ENCODE data around the gene ZNF276.

Gene ZNF276

DNA sequence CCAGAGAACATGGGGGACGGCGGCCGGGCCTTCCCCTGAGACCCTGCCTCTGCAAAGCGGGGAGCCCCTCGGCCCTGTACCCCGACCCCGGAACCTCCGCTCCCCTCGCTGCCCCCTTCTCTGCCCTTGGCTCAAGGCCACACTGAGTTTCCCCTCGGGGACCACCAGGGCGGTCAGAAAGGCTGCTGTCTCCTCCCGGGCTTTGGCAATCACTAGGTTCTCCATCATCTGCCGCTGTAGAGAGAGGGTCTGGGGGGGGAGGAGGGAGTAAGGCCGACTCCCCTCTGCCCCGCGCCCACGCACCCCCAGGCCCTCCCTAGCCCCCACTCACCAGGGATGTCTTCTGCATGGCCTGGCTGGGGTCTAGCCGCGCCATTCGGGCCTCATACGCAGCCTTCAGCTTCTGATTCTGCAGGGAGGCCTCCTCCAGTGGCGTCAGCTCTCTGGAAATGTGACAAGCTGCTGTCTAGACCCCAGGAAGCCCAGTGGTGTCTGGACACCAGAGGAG, 9.0 kb upstream of the ZNF276 start:
- no peak for DNase-seq

DNA sequence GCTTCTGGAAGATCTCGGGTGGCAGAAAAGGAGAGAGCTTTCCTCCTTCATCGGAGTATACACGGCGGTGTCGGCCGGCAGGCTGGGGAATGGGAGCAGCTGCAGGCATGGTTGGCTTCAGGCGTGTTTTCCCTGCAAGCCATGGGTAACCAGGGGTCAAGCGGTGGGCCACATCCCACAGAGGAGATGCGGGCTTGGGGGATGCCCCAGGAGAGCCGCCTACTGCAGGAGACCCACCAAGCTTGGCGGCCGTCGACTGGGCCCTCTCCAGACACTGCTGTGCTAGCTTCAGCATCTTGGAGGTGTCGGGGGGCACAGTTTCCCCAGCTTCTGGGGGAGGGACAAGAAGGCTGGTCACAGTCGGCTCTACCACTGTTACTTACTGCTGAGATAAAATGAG, 4.8 kb upstream of the ZNF276 start:
- DNase-seq, result no peak

- DNase-seq, result no peak
Measured at GRCh38 chr16:89716916-89717687, 4.2 kb upstream of the ZNF276 start.

DNA sequence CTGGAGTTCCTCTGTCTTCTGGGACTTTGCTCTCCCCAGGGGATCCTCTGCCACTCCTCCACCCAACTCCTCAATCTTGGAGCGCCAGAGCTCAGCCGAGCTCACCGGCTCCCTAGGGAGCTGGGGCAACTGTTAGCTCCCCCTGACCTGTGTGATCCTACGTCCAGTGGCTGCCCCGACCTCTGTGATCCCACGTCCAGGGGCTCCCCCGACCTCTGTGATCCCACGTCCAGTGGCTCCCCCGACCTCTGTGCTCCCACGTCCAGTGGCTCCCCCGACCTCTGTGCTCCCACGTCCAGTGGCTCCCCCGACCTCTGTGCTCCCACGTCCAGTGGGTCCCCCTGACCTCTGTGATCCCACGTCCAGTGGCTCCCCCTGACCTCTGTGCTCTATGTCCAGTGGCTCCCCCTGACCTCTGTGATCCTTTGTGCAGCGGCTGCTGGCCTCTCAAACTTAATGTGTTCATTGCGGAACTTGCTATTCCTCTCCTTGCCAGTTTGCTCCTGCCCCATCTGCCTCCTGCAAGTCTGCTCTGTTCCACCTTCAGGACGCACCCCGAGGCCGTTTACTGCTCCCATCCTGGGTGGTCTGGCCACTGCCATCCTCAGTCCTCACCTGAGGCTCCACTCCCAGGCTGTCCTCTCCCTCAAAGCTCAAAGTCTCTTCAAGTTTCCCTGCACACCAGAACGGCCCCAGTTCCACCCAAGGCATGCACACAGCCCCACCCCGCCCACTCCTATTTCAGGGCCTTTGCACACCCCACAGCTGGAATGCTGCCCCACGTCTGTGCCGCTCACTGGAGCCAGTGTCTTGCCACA, 3.4 kb upstream of the ZNF276 start:
- no peak for DNase-seq

DNA sequence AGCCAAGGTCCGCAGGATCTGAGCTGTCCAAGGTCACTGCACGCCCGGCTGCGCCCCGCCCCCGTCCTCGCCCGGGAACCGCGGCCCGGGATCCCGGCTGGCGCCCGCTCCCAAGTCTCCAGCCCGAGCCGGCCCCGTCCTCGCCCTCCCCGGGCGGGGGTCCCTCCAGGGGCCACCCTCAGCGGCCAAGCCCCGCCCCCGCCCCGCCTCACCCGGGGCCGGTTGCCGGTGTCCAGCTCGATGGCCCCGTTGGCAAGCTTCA, 855 bp upstream of the ZNF276 start:
- no peak for DNase-seq

DNA sequence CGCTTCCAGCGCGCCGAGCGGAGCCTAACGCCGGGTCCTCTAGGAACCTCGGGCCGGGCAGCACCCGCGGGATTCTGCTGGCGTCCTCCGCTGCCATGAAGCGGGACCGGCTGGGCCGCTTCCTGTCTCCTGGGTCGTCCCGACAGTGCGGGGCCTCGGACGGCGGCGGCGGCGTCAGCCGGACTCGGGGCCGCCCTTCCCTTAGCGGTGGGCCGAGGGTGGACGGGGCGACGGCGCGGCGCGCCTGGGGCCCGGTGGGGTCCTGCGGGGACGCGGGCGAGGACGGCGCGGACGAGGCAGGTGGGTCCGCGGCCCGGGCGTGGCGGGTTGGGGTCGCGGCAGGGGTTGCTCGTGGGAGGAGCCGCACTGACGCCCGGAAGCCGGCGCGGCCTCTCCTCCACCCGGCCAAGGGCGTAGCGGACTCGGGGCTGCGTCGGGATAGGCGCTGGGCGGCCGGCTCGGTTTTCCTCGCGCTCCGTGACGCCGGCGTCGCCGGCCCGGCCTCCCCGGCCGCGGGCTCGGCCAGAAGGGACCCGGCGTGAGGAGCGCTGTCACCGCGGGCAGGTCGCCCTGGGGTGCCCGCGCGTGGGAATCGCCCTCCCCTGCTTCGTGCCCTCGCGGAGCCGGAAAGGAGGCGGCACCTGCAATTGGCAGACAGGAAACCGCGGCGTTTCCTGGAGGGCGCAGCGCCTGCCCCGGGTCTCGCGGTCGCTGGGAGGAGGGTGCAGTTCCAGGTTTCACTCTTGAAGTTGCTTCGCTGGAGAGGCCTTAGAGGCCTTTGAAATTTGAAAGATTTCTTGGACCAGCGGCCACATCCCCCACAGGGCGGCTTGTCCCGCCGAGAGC, 432 bp downstream of the ZNF276 start:
- peak; percentile 77 for DNase-seq

DNA sequence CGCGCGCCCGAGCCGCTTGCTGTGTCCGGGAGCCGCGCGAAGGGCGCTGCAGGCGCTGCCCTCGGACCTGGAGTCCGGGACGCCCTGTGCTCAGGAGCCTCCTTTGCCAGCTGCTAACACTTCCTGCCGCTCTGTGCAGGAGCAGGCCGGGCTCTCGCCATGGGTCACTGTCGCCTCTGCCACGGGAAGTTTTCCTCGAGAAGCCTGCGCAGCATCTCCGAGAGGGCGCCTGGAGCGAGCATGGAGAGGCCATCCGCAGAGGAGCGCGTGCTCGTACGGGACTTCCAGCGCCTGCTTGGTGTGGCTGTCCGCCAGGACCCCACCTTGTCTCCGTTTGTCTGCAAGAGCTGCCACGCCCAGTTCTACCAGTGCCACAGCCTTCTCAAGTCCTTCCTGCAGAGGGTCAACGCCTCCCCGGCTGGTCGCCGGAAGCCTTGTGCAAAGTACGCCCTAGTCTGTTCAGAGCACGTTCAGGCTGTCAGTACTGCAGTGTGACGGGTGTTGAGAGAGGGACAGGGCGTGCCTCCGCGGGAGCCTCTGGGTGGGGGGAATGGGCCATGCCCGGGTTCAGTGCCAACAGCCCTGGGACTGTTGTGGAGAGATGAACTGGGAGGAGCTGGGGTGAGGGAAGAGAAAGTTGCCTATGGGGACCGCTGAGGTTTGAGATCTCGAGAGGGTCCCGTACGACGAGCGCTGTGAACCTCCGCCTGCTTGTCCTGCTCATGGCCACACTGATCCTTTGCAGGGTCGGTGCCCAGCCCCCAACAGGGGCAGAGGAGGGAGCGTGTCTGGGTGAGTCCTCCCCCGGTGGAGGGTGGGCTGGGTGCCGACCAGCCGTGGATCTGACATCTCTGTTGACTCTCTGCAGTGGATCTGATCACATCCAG, 1.3 kb downstream of the ZNF276 start:
- DNase-seq, result peak; percentile 47

DNA sequence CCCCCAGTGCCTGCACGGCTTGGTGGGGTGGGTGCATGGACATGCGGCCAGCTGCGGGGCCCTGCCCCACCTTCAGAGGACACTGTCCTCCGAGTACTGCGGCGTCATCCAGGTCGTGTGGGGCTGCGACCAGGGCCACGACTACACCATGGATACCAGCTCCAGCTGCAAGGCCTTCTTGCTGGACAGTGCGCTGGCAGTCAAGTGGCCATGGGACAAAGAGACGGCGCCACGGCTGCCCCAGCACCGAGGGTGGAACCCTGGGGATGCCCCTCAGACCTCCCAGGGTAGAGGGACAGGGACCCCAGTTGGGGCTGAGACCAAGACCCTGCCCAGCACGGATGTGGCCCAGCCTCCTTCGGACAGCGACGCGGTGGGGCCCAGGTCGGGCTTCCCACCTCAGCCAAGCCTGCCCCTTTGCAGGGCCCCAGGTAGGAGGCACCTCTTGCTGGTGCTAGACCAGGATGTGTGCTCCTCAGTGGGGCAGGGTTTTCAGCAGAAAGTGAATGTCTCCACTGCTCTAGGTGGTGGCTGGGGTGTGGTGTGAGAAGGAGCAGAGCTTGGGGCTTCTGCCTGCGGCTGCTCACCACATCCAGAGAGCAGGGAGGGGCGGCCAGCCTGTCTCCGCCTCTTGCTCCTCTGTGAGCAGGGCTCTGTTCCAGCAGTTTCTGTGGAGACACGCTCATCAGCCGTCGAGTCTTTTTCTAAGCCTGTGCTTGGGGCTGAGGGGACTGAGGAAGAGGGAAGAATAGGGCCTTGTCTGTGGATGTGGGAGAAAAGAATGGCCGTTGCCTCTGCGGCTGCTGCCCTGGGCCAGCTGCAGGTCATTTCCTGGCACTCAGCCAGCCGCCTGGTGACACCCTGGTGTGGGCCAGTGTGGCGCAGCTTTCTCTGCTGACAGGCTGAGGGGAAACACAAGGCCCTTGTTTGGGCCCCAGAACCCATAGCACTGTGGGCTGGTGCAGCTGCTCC, 2.2 kb downstream of the ZNF276 start:
- peak; percentile 50 for DNase-seq

DNA sequence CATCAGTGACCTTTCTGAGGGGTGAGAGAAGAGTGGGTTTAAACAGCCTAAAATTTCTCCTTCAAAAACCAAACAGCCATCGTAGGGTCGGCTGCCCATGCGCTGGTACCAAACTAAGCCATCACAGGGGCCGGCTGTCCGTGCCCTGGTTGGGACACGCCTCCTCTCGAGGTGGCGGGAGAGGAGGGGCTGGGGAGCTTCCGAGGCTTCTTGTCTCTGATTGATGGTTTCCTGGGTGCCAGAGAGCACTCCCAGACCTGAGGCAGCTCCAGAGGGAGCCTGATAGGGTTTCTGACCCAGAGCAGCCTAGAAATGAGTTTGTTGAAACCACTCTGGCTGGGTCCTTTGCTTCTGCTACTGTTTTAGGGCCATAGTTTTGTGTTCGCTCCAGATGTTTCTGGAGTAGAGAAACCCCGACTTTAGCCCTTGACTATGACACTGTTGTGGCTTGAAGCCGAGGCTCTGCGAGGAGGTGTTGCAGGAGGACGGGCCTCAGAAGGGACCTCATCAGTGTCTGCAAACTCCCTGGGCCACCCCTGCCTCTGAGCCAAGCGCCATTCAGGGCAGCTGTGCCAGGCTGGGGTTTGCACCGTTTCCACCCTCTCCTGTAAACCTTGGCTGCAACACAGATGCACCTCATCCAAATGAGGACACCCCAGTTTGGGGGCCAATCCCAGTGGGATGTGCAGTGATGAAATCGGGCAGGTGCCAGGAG, 6.2 kb downstream of the ZNF276 start:
- DNase-seq, result no peak

- no peak for DNase-seq
Measured at GRCh38 chr16:89729293-89729692, 8.0 kb downstream of the ZNF276 start.

- no peak for DNase-seq
Measured at GRCh38 chr16:89729863-89730593, 8.7 kb downstream of the ZNF276 start.

- DNase-seq, result no peak
Measured at GRCh38 chr16:89730610-89731234, 9.4 kb downstream of the ZNF276 start.

DNA sequence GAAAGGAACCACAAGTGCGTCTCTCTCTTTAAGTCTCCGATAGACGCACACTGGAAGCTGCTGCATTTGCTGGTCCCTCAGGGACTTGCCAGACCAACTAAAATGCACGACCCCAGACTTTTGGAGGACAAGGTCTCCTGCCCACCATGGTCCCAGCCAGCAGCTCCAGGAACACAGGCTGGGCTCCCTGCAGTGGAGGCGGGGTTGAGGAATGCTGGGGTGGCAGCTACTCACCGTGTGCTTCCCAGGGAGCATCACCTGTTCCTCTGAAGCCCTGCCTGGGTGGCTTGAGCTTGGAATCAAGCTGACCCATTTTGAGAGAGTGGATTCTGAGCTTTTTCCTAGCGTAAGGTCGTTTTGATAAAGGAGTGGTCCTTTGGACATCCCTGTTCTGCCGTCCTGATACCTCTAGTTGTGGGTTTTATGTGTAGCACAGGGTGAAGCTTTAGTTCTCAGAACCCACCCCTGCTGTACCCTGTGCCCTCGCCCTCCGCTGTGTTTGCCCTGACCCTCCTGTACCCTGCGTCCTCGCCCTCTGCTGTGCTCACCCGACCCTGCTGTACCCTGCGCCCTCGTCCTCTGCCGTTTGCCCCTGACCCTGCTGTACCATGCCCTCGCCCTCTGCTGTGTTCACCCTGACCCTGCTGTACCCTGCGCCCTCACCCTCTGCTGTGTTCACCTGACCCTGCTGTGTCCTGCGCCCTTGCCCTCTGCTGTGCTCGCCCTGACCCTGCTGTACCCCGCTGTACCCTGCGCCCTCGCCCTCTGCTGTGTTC, 11.0 kb downstream of the ZNF276 start:
- no peak for DNase-seq

- no peak for DNase-seq
Measured at GRCh38 chr16:89732918-89733242, 11.5 kb downstream of the ZNF276 start.

DNA sequence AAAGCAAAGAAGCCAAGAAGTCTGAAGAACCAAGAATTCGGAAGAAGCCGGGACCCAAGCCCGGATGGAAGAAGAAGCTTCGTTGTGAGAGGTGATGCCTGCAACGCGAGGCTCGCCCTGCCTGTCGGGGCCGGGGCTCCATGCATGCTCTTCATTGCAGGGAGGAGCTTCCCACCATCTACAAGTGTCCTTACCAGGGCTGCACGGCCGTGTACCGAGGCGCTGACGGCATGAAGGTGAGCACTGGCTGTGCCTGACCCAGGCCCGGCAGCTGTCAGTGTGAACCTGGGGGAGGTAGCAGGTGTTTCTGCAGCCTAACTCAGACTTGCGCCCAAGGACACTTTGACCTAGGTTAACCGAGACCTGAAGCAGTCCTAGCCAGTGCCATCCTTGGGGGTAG, 12.0 kb downstream of the ZNF276 start:
- no peak for DNase-seq

DNA sequence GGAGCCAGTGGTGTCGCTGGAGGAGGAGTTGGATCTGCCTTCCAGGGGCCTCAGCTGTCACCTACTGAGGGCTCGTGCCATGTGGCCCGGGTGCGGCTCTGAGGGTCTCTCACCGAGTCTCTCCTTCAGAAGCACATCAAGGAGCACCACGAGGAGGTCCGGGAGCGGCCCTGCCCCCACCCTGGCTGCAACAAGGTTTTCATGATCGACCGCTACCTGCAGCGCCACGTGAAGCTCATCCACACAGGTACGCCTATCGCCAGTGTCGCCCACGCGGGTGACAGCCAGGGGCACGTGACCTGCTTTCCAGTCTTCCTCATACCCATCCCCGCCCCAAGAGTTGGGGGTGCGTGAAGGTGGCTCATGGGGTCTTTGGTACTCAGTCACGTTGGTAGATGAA, 12.5 kb downstream of the ZNF276 start:
- no peak for DNase-seq

DNA sequence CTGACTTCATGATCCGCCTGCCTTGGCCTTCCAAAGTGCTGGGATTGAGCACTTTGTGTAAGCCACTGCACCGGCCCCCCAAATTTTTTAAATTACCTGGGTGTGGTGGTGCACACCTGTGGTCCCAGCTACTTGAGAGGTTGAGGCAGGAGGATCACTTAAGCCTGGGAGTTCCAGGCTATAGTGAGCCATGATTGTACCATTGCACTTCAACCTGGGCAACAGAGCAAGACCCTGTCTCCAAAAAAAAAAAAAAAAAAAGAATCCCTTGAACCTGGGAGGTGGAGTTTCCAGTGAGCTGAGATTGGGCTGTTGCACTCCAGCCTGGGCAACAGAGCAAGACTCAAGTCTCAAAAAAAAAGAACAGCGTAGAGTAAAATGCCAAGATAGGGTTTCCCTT, 15.2 kb downstream of the ZNF276 start:
- DNase-seq, result no peak

DNA sequence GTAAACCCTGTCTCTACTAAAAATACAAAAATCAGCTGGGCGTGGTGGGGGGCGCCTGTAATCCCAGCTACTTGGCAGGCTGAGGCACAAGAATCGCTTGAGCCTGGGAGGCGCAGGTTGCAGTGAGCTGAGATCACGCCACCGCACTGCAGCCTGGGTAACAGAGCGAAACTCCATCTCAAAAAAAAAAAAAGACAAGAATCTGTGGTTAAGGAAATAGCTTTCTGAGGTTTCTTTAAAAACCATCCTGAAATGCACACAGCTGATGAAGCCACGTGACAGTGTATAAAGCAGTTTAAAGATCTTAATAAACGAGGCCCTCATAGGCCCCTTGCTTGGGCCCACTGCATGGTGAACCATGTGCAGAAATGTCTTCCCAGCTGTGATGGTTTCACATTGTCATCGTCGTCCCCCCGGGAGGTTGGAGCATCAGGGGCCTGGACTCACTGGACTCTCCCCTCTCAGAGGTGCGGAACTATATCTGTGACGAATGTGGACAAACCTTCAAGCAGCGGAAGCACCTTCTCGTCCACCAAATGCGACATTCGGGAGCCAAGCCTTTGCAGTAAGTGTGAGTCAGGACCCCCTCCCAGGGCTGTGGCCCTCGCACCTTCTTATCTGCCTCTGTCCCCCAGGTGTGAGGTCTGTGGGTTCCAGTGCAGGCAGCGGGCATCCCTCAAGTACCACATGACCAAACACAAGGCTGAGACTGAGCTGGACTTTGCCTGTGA, 16.2 kb downstream of the ZNF276 start:
- DNase-seq, result no peak

All from effector CD8-positive, alpha-beta T cell (primary cell).